SK-N-SH (cell line): ENCODE measurements around the gene COPS9.

Source experiments
- CTCF ChIP-seq: fragments of 200-600 bp; sonication (generic); IDR thresholded peaks from 2 replicates; pipeline ENCODE4 v1.6.1; 2017; ENCODE audit warnings: antibody characterized with exemption, mild to moderate bottlenecking, moderate library complexity
- EP300 ChIP-seq, 2 experiments: IDR thresholded peaks; 2 replicates each; pipeline versions ENCODE4 v1.4.0 to v1.6.1; 2012; ENCODE audit warnings: borderline replicate concordance in 1 of 2, low read depth in 1 of 2, low read length in 1 of 2
- GABPA ChIP-seq: IDR thresholded peaks from 2 replicates; pipeline ENCODE4 v1.4.0; 2012; ENCODE audit warnings: low read depth, mild to moderate bottlenecking
- MAX ChIP-seq: IDR thresholded peaks from 2 replicates; pipeline ENCODE4 v1.4.0; 2012; ENCODE audit warnings: low read depth
- POLR2AphosphoS5 ChIP-seq: IDR thresholded peaks from 2 replicates; pipeline ENCODE4 v1.6.1; 2012; ENCODE audit warnings: low read depth, low read length
- RXRA ChIP-seq: IDR thresholded peaks from 2 replicates; pipeline ENCODE4 v1.4.0; 2012; ENCODE audit warnings: low read depth, mild to moderate bottlenecking, borderline replicate concordance
- SMC3 ChIP-seq: IDR thresholded peaks from 2 replicates; pipeline ENCODE4 v1.6.1; 2012; ENCODE audit warnings: low read depth, low read length, improper control_type of control experiment
- TAF1 ChIP-seq: IDR thresholded peaks from 2 replicates; pipeline ENCODE4 v1.6.1; 2012; ENCODE audit warnings: low read depth, mild to moderate bottlenecking, low read length, moderate library complexity, borderline replicate concordance
- TCF12 ChIP-seq: IDR thresholded peaks from 2 replicates; pipeline ENCODE4 v1.4.0; 2012
- USF2 ChIP-seq: fragments of 150-350 bp; IDR thresholded peaks from 2 replicates; pipeline ENCODE4 v1.6.1; 2017; ENCODE audit warnings: antibody characterized with exemption, low read length, low read depth, borderline replicate concordance
- YY1 ChIP-seq: IDR thresholded peaks from 2 replicates; pipeline ENCODE4 v1.4.0; 2012; ENCODE audit warnings: low read depth, mild to moderate bottlenecking
- TF ChIP-seq, protein P1 (sequence below): IDR thresholded peaks from 2 replicates; pipeline ENCODE4 v1.6.1; 2012; ENCODE audit warnings: mild to moderate bottlenecking, low read depth, low read length, moderate library complexity
- TF ChIP-seq, protein P2 (sequence below): IDR thresholded peaks from 2 replicates; pipeline ENCODE4; 2012

DNA sequence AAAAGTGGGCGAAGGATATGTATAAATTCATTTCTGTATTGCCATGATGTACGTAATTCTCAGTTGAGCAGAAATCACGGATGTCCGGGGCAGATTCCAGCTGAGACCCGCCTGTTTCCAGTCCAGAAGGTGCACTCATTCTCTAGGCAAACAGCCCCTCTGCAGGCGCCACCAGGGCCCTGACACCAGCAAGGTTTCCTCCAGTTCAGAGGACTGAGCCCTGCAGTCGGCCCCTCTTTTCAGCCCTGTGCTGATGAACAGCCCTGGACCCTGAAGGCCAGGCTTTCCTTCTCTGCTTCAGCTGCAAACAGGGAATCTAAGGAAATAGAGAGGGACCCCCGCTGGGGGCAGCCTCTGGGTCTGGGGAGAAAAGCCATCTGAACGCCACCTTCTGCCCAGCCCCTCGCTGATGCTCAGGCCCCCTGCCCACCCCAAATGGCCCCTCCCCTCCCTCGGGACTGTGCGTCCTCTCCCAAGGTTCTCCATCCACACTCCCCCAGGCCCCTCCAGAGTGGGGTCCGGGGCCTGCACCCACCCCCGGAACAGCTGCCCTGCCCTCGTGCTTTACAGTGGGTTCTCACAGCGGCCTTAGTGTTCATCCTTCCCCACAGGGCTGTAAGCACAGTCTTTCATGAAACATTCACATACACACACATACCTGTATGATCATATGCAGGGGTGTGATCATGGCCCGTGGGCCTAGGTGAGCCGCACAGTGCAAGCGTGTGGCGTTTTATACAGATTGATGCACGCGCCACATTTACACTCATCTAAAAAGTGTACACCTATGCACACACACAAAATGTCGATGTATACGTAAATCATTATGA lies 12.1 kb downstream of the COPS9 start:
- TF ChIP-seq USF2: no peak
- TF ChIP-seq RXRA: no peak
- TF ChIP-seq POLR2AphosphoS5: no peak
- TF ChIP-seq CTCF: no peak
- no peak for TF ChIP-seq TAF1
- no peak for TF ChIP-seq MAX
- TF ChIP-seq, protein P1, sequence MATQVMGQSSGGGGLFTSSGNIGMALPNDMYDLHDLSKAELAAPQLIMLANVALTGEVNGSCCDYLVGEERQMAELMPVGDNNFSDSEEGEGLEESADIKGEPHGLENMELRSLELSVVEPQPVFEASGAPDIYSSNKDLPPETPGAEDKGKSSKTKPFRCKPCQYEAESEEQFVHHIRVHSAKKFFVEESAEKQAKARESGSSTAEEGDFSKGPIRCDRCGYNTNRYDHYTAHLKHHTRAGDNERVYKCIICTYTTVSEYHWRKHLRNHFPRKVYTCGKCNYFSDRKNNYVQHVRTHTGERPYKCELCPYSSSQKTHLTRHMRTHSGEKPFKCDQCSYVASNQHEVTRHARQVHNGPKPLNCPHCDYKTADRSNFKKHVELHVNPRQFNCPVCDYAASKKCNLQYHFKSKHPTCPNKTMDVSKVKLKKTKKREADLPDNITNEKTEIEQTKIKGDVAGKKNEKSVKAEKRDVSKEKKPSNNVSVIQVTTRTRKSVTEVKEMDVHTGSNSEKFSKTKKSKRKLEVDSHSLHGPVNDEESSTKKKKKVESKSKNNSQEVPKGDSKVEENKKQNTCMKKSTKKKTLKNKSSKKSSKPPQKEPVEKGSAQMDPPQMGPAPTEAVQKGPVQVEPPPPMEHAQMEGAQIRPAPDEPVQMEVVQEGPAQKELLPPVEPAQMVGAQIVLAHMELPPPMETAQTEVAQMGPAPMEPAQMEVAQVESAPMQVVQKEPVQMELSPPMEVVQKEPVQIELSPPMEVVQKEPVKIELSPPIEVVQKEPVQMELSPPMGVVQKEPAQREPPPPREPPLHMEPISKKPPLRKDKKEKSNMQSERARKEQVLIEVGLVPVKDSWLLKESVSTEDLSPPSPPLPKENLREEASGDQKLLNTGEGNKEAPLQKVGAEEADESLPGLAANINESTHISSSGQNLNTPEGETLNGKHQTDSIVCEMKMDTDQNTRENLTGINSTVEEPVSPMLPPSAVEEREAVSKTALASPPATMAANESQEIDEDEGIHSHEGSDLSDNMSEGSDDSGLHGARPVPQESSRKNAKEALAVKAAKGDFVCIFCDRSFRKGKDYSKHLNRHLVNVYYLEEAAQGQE: no peak
- no peak for TF ChIP-seq SMC3
- no peak for TF ChIP-seq GABPA
- no peak for TF ChIP-seq EP300 (IDR thresholded peaks at IDR 0.05; ENCODE audit: borderline replicate concordance in 1 of 2, low read depth in 1 of 2, low read length in 1 of 2)
- no peak for TF ChIP-seq YY1
- TF ChIP-seq, protein P2, sequence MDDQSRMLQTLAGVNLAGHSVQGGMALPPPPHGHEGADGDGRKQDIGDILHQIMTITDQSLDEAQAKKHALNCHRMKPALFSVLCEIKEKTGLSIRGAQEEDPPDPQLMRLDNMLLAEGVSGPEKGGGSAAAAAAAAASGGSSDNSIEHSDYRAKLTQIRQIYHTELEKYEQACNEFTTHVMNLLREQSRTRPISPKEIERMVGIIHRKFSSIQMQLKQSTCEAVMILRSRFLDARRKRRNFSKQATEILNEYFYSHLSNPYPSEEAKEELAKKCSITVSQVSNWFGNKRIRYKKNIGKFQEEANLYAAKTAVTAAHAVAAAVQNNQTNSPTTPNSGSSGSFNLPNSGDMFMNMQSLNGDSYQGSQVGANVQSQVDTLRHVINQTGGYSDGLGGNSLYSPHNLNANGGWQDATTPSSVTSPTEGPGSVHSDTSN: no peak
- no peak for TF ChIP-seq TCF12
